Cardiac muscle cell (in vitro differentiated cells and primary cell): ENCODE results near the gene GGA3. TPM values are rescaled to one million over a fixed set of nuclear protein-coding genes. Genes with fewer than 3 reads are reported as not detected.
"Not testable (repeated sequence)": the region's sequence is repeated elsewhere in the genome, so short reads cannot be mapped to it uniquely, and the experiment has no call there.

Experiments
- DNase-seq, 2 donors: peaks; one replicate each; pipeline versions ENCODE4 v3.0.0 to v3.0.0-alpha.2; 2010 to 2017; ENCODE audit warnings: low read depth in 1 of 2, low spot score in 1 of 2
- H3K27ac ChIP-seq: fragments of 200-600 bp; sonication (generic); 2 replicates; pipeline ENCODE4 v1.5.1; 2016
- H3K27me3 ChIP-seq: fragments of 200-600 bp; sonication (generic); 2 replicates; pipeline ENCODE4 v1.6.0; 2016; ENCODE audit warnings: control low read depth
- H3K36me3 ChIP-seq: fragments of 200-600 bp; sonication (generic); 2 replicates; pipeline ENCODE4 v1.5.1; 2016; ENCODE audit warnings: control low read depth
- H3K4me1 ChIP-seq: fragments of 200-600 bp; sonication (generic); 2 replicates; pipeline ENCODE4 v1.8.1; 2017; ENCODE audit warnings: low read depth, mild to moderate bottlenecking, mixed run types
- H3K4me3 ChIP-seq: fragments of 200-600 bp; sonication (generic); 2 replicates; pipeline ENCODE4 v1.5.1; 2016; ENCODE audit warnings: mild to moderate bottlenecking
- H3K9me3 ChIP-seq: fragments of 200-600 bp; sonication (generic); 2 replicates; pipeline ENCODE4 v1.5.1; 2017; ENCODE audit warnings: low read depth, mild to moderate bottlenecking, control low read depth
- polyA plus RNA-seq: library from polyadenylated mRNA; unstranded; fragments of >200 nt; fragmentation: Nextera tagmentation; extraction: Ambion mirVana; gene quantifications from 2 replicates; pipeline ENCODE4 v1.2.1, GENCODE V29; 2016
- total RNA-seq: library from RNA; depleted of rRNA; stranded (reverse); fragments of >200 nt; gene quantifications from 2 replicates; pipeline ENCODE4 v1.2.3, GENCODE V29; 2016
- TF ChIP-seq, protein P1 (sequence below): IDR thresholded peaks from 2 replicates; pipeline ENCODE4 v1.5.1; 2012; ENCODE audit warnings: low read depth, mild to moderate bottlenecking, low read length

GGA3 gene
- total and polyA plus RNA-seq, 2 experiments from 2014 or later = 25.6 to 35.3 TPM

DNA sequence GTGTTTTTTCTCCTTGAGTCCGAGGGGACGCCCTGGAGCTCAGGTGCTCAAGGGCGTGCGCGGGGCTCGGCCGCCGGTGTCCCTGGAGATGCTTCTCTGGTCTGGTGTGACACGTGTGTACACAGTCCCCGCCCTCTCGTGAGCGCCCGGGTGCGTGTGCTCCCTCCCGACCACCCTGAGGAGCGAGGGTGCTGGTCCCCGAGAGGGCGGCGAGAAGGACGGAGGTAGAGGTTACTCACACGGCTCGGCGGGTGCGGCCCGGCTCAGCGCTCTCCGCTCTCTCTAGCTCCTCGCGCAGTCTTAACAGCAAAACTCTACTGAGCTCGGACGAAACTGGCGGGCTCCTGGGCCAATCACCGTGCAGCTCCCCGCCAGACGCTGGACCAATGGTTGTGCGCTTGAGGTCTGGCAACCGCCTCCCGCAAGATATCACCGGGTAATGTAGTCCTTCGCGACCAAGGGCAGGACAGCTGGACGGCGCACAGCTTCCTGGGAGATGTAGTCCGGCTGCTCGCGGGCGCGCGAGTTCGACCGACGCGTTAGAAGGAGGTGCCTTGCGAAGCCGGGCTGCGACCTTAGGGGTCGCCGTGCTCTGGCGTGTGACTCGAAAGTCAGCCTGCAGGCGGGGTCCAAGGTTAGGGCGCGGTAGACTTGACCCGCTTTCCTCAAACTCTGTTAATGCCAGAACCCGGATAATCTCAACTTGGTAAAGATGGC is 27.9 kb upstream of the GGA3 start, which contains the start of gene SLC25A19:
Gene SLC25A19 (minus strand): TSS at position 319 of the 717 bp plus-strand sequence. CDS start 2,669 bp downstream, outside the sequence.
- Histone ChIP-seq H3K27ac (peak within 1 kb of the TSS; percentile 39), H3K4me1 (no peaks in the 10 kb centered on the region)
- TF ChIP-seq, protein P1, sequence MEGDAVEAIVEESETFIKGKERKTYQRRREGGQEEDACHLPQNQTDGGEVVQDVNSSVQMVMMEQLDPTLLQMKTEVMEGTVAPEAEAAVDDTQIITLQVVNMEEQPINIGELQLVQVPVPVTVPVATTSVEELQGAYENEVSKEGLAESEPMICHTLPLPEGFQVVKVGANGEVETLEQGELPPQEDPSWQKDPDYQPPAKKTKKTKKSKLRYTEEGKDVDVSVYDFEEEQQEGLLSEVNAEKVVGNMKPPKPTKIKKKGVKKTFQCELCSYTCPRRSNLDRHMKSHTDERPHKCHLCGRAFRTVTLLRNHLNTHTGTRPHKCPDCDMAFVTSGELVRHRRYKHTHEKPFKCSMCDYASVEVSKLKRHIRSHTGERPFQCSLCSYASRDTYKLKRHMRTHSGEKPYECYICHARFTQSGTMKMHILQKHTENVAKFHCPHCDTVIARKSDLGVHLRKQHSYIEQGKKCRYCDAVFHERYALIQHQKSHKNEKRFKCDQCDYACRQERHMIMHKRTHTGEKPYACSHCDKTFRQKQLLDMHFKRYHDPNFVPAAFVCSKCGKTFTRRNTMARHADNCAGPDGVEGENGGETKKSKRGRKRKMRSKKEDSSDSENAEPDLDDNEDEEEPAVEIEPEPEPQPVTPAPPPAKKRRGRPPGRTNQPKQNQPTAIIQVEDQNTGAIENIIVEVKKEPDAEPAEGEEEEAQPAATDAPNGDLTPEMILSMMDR = no peak

DNA sequence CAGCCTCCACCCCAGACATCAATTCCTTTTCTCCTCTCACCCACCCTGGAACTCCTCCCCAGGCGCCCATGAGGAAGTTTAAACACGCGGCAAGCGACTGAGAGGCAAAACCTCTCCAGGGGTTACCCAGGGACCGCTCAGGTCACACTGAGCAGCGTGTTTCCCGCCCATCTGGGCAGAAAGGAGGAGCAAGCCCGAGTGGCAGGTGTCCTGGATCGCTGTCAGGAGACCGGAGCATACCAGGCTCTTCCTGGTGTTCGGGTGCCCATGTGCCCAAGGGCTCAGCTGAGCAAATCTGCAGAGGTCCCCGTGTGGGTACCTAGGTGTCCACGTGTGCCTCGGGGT is 27.3 kb upstream of the GGA3 start:
- DNase-seq = no peak
- H3K36me3 ChIP-seq = no peaks in the 10 kb centered on the region
- TF ChIP-seq, protein P1 = no peak
- peak overlapping the region; percentile 59 for H3K4me3 ChIP-seq
- no peaks in the 10 kb centered on the region for H3K27me3 ChIP-seq
- no peaks in the 10 kb centered on the region for H3K9me3 ChIP-seq
- H3K27ac ChIP-seq = peak overlapping the region; percentile 39
- no peaks in the 10 kb centered on the region for H3K4me1 ChIP-seq

More for the DNA sequence above, 27.9 kb upstream of the GGA3 start, which contains the start of gene SLC25A19:
- Histone ChIP-seq H3K27me3 (no peaks in the 10 kb centered on the region), H3K9me3 (no peaks in the 10 kb centered on the region), H3K4me3 (peak within 1 kb of the TSS; percentile 59), H3K36me3 (no peaks in the 10 kb centered on the region)
- DNase-seq = peak; percentile 98 to 99

DNA sequence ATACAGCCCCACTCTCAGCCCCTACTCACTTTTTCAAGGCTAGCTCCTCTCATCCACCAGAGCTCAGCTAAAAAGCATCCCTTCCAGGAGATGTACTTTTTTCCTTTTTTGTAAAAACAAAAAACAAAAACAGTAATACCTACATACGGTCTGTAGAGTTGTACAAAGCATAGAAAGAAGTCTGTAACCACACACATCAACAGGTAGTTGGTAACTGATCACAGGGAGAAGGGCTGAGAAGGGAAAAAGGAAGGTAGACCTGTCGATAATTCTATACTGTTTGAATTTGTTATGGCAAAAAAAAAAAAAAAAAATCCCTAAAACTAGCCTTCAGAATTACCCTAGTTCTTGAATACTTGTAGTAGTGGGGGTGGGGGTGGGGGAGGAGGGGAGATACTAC is 27.0 kb upstream of the GGA3 start:
- no peak for DNase-seq

DNA sequence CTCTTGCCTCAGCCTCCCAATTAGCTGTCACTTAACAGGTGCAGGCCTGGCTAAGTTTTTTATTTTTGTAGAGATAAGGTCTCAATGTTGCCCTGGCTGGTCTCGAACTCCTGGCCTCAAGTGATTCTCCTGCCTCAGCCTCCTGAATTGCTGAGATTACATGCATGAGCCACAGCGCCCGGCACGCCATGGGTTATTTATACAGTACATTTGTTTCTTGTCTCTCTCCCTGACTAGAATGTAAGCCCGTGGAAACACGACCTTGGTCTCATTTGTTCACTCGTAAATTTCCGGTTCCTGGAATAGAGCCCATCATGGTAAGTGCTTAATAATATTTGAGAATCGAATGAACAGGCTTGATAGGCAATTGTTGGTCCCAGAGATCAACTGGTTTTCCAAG is 25.8 kb upstream of the GGA3 start:
- TF ChIP-seq, protein P1 = no peak
- Histone ChIP-seq H3K36me3 (no peaks in the 10 kb centered on the region), H3K27ac (no peak overlapping the region)

More for the DNA sequence above, 27.0 kb upstream of the GGA3 start:
- H3K4me3 ChIP-seq = peak overlapping the region; percentile 59
- TF ChIP-seq, protein P1 = no peak
- no peak overlapping the region for H3K27ac ChIP-seq
- no peaks in the 10 kb centered on the region for H3K27me3 ChIP-seq
- no peaks in the 10 kb centered on the region for H3K4me1 ChIP-seq
- H3K36me3 ChIP-seq = no peaks in the 10 kb centered on the region
- no peaks in the 10 kb centered on the region for H3K9me3 ChIP-seq

DNA sequence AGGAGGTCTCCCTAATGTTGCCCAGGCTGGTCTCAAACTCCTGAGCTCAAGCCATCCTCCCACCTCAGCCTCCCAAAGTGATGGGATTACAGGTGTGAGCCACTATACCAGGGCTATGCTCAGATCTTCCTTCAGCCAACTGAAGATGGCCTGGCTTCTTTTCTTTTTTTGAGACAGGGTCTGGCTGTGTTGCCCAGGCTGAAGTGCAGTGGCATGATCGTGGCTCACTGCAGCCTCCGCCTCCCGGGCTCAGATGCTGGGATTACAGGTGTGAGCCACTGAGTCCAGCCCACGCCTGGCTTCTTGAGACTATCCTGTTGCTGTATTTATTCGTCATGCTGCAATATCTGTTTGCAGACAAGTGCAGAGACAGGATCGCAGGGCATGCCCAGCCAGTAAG is 23.7 kb upstream of the GGA3 start:
- no peak for DNase-seq
- Histone ChIP-seq H3K9me3 (no peaks in the 10 kb centered on the region), H3K27me3 (no peaks in the 10 kb centered on the region), H3K36me3 (no peaks in the 10 kb centered on the region), H3K4me3 (no peak overlapping the region), H3K27ac (no peak overlapping the region), H3K4me1 (no peaks in the 10 kb centered on the region)
- TF ChIP-seq, protein P1 = no peak

More for the DNA sequence above, 25.8 kb upstream of the GGA3 start:
- H3K4me3 ChIP-seq = no peak overlapping the region
- DNase-seq = no peak
- no peaks in the 10 kb centered on the region for H3K4me1 ChIP-seq
- H3K27me3 ChIP-seq = no peaks in the 10 kb centered on the region
- H3K9me3 ChIP-seq = no peaks in the 10 kb centered on the region

DNA sequence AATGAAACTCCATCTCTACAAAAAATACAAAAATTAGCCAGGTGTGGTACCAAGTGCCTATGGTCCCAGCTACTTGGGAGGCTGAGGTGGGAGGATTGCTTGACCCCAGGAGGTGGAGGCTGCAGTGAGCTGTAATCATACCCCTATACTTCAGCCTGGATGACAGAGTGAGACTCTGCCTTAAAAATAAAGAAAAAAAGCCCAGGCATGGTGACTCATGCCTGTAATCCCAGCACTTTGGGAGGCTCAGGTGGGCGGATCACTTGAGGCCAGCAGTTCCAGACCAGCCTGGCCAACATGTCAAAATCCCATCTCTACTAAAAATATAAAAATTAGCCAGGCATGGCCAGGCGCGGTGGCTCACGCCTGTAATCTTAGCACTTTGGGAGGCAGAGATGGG is 18.8 kb upstream of the GGA3 start:
- H3K27me3 ChIP-seq, DNase-seq, H3K27ac ChIP-seq, H3K36me3 ChIP-seq, H3K4me1 ChIP-seq, H3K9me3 ChIP-seq, H3K4me3 ChIP-seq: not testable (repeated sequence)
